CD4-positive, alpha-beta T cell treated with Interleukin-4 for 1 hour (primary cell): ENCODE data around the gene LHX8.
"Not testable (repeated sequence)": the region's sequence is repeated elsewhere in the genome, so short reads cannot be mapped to it uniquely, and the experiment has no call there.

Experiments
- DNase-seq, 2 donors: peaks; one replicate each; pipeline ENCODE4 v3.0.0-alpha.2; 2020 to 2022

Gene LHX8

GRCh38 chr1:75133750-75134646 is at the start of gene LHX8:
LHX8 (plus strand) TSS chr1:75134388; CDS start chr1:75136615, 2,227 bp downstream.
- DNase-seq, result no peak

GRCh38 chr1:75085931-75086330 is 48.3 kb upstream of the LHX8 start:
- no peak for DNase-seq

GRCh38 chr1:75087278-75087677 is 46.9 kb upstream of the LHX8 start:
- DNase-seq, result no peak

GRCh38 chr1:75092141-75092540 is 42.0 kb upstream of the LHX8 start:
- DNase-seq, result no peak

- no peak for DNase-seq
These were observed 36.5 kb upstream of the LHX8 start for GRCh38 chr1:75097654-75098053.

GRCh38 chr1:75099581-75099980 is 34.6 kb upstream of the LHX8 start:
- DNase-seq, result no peak

GRCh38 chr1:75100481-75101092 is 33.6 kb upstream of the LHX8 start:
- DNase-seq, result no peak

GRCh38 chr1:75112362-75112951 is 21.7 kb upstream of the LHX8 start:
- DNase-seq, result not testable (repeated sequence)

- no peak for DNase-seq
These were observed 18.5 kb upstream of the LHX8 start for GRCh38 chr1:75115654-75116053.

GRCh38 chr1:75123756-75124155 is 10.4 kb upstream of the LHX8 start:
- DNase-seq, result no peak

- no peak for DNase-seq
These were observed 9.7 kb upstream of the LHX8 start for GRCh38 chr1:75124510-75124909.

- DNase-seq, result no peak
These were observed 8.9 kb upstream of the LHX8 start for GRCh38 chr1:75125161-75125726.

- DNase-seq, result no peak
These were observed 7.5 kb upstream of the LHX8 start for GRCh38 chr1:75126611-75127101.

GRCh38 chr1:75127916-75128717 is 6.1 kb upstream of the LHX8 start:
- DNase-seq, result no peak

- no peak for DNase-seq
These were observed 4.6 kb upstream of the LHX8 start for GRCh38 chr1:75129660-75129982.

GRCh38 chr1:75129983-75130789 is 4.0 kb upstream of the LHX8 start:
- no peak for DNase-seq

- DNase-seq, result no peak
These were observed 3.2 kb upstream of the LHX8 start for GRCh38 chr1:75130865-75131564.

GRCh38 chr1:75131565-75132241 is 2.5 kb upstream of the LHX8 start:
- DNase-seq, result no peak

- DNase-seq, result no peak
These were observed 1.9 kb upstream of the LHX8 start for GRCh38 chr1:75132242-75132811.
